Measurements from ENCODE around the gene DAGLA. TPM values are rescaled to one million over a fixed set of nuclear protein-coding genes. Genes with fewer than 3 reads are reported as not detected.
A peak's percentile ranks its signal among the peaks of the same experiment; 100 is the strongest.

DAGLA gene
- total RNA-seq, 3 donors from 2014 or later (not counting 1 experiment from before 2014, with no cell fraction given), result 0.18 to 0.48 (median 0.38) TPM

GRCh38 chr11:61745781-61746441 is 65.7 kb downstream of the DAGLA start:
- Histone ChIP-seq H3K36me3 (ENCODE audit: control insufficient read depth, insufficient read depth, low read length) (no peaks in the 10 kb centered on the region), H3K4me3 (ENCODE audit: low read length) (no peak overlapping the region), H3K9me3 (ENCODE audit: control insufficient read depth, insufficient read depth, low read length) (no peaks in the 10 kb centered on the region), H3K27ac (ENCODE audit: low read length) (no peak overlapping the region), H3K27me3 (ENCODE audit: control insufficient read depth, insufficient read depth, low read length) (peaks cover 2% of the 10 kb centered on the region), H3K4me1 (ENCODE audit: control insufficient read depth, insufficient read depth, low read length) (no peaks in the 10 kb centered on the region)
- ATAC-seq, result no peak
- 88% methylated on average over 15 of the region's 15 CpGs for WGBS (ENCODE audit: insufficient coverage)
- H3K9me3 Mint-ChIP-seq, result no peaks in the 10 kb centered on the region
- intact Hi-C loops (cut with micrococcal nuclease), result loop anchor here (2.0 kb wide), 1 partner anchor 31 kb away; no protein-coding TSS in a partner anchor
- H3K4me3 Mint-ChIP-seq, result no peak overlapping the region
- TF ChIP-seq CTCF (IDR thresholded peaks at IDR 0.05), result no peak
- no peak overlapping the region for H3K27ac Mint-ChIP-seq
- no peaks in the 10 kb centered on the region for H3K4me1 Mint-ChIP-seq
- DNase-seq, result no peak
- no peaks in the 10 kb centered on the region for H3K36me3 Mint-ChIP-seq
- peaks cover 3 to 9% of the 10 kb centered on the region in 2 donors for H3K27me3 Mint-ChIP-seq (ENCODE audit: low read depth in 2 of 2)

- H3K27me3 Mint-ChIP-seq (ENCODE audit: low read depth in 2 of 2), result peaks cover 8 to 13% of the 10 kb centered on the region in 2 donors
- H3K27ac Mint-ChIP-seq, result no peak overlapping the region
- WGBS (ENCODE audit: insufficient coverage), result 85% methylated on average over 17 of the region's 19 CpGs
- no peaks in the 10 kb centered on the region for H3K9me3 Mint-ChIP-seq
- ATAC-seq (no peak), DNase-seq (no peak)
- no peak for TF ChIP-seq CTCF (IDR thresholded peaks at IDR 0.05)
- H3K9me3 ChIP-seq (ENCODE audit: control insufficient read depth, insufficient read depth, low read length), result no peaks in the 10 kb centered on the region
- no peaks in the 10 kb centered on the region for H3K4me1 ChIP-seq (ENCODE audit: control insufficient read depth, insufficient read depth, low read length)
- peaks cover 3% of the 10 kb centered on the region for H3K27me3 ChIP-seq (ENCODE audit: control insufficient read depth, insufficient read depth, low read length)
- H3K4me3 Mint-ChIP-seq, result no peak overlapping the region
- no peaks in the 10 kb centered on the region for H3K4me1 Mint-ChIP-seq
- H3K36me3 Mint-ChIP-seq, result no peaks in the 10 kb centered on the region
- H3K27ac ChIP-seq (ENCODE audit: low read length), result no peak overlapping the region
- intact Hi-C loops (cut with micrococcal nuclease), result loop anchor here (2.0 kb wide), 1 partner anchor 30 kb away; no protein-coding TSS in a partner anchor
- no peak overlapping the region for H3K4me3 ChIP-seq (ENCODE audit: low read length)
- H3K36me3 ChIP-seq (ENCODE audit: control insufficient read depth, insufficient read depth, low read length), result no peaks in the 10 kb centered on the region
Measured at GRCh38 chr11:61746442-61747191, 66.4 kb downstream of the DAGLA start.

GRCh38 chr11:61747192-61747966 is 67.2 kb downstream of the DAGLA start:
- Mint-ChIP-seq H3K27me3 (ENCODE audit: low read depth in 2 of 2) (peaks cover 8 to 13% of the 10 kb centered on the region in 2 donors), H3K36me3 (no peaks in the 10 kb centered on the region), H3K27ac (no peak overlapping the region), H3K4me1 (no peaks in the 10 kb centered on the region), H3K4me3 (no peak overlapping the region), H3K9me3 (no peaks in the 10 kb centered on the region)
- Histone ChIP-seq H3K9me3 (ENCODE audit: control insufficient read depth, insufficient read depth, low read length) (no peaks in the 10 kb centered on the region), H3K4me3 (ENCODE audit: low read length) (no peak overlapping the region), H3K36me3 (ENCODE audit: control insufficient read depth, insufficient read depth, low read length) (no peaks in the 10 kb centered on the region), H3K4me1 (ENCODE audit: control insufficient read depth, insufficient read depth, low read length) (peaks cover 5% of the 10 kb centered on the region), H3K27me3 (ENCODE audit: control insufficient read depth, insufficient read depth, low read length) (peaks cover 7% of the 10 kb centered on the region), H3K27ac (ENCODE audit: low read length) (no peak overlapping the region)
- peak; percentile 42 to 58 for DNase-seq
- 61% methylated on average over 19 of the region's 19 CpGs for WGBS (ENCODE audit: insufficient coverage)
- intact Hi-C loops (cut with micrococcal nuclease), result loop anchor here (2.0 kb wide), 1 partner anchor 29 kb away; no protein-coding TSS in a partner anchor
- peak; percentile 68 for TF ChIP-seq CTCF (IDR thresholded peaks at IDR 0.05)
- ATAC-seq, result peak; percentile 33 to 49 (median 38)

Data from natural killer cell (primary cell).